NOMO-1 treated with dmso at 0.1 percent for 144 hours (cell line): ENCODE data around the gene CYTH3.
A peak's percentile ranks its signal among the peaks of the same experiment; 100 is the strongest.

Source experiments
- DNase-seq: peaks from one replicate; lab custom pipeline; 2025; ENCODE audit not compliant: unreplicated experiment; lab: John Stamatoyannopoulos, UW

Gene CYTH3

GRCh38 chr7:6258440-6259182 is 13.8 kb downstream of the CYTH3 start:
- DNase-seq = no peak

DNA sequence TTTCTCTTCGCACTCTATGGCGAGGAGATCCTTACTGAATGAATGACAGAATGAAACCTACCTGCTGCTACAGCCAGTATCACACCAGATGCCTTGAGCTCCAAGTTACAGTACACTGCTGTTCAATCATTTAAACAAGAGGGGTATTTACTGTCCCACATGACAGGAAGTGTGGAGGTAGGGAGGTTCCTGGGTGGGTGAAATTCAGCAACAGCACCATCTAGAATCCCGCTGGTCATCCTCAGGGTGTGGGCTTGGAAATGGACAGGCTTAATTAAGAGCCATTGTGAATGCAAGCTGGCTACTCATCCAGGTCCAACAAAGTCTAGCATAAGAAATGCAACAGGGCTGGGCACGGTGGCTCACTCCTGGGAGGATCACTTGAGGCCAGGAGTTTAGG is 14.7 kb downstream of the CYTH3 start:
- no peak for DNase-seq

DNA sequence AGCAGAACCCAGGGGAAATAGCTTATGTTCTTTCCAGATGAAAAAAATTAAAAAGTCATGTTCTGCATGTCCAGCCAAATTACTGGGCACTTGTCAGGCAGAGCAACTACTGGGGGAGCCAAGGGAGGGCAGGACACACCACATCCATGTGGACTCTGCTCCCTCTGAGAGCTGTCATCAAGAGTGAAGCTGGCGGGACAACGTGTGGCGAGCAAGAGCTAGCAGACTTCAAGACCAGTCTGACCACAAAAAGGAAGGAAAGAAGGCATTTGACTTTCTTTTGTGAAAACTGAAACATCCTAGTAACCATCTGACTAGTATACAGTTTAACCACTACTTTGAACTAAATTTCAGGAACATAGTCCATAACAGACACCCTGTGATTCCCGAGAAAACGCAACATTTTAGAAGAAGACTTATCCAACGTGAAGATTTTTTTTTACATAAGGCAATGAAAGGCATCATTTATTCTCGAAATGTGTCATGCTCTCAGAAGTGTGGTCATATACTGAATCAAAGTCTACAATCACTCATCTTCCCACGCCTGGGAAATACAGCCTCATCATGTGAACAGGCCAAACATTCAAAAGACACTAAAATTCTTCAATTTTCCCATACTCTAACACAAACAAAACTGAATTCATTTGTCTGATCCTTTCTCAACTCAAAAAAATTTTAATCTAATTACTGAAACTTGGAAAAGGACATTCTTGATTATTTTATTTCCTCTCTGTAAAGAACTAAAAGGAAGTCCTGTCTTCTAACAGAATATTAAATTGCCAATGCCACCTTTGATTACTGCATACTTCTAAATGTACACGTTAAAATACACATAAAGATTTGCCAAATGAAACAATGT is 15.5 kb downstream of the CYTH3 start:
- peak; percentile 32 for DNase-seq

DNA sequence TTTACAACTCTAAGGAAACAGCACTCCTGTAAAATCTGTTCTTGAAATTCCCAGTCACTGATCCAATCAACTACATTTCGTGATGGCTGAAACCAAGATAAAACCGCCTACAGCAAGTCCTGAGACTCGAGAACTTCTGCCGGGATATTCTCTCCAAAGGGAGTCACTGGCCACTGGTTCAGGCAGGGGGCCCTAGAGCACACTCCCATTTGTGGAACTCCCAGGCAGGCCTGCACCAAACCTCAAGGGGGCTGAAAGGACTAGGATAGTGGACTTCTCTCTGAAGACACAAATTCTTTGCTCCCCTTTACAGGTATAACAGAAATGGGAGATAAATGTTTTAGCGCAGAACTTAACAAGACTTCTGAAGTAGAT is 16.3 kb downstream of the CYTH3 start:
- no peak for DNase-seq

- no peak for DNase-seq
These were observed 17.6 kb downstream of the CYTH3 start for GRCh38 chr7:6254866-6255265.

DNA sequence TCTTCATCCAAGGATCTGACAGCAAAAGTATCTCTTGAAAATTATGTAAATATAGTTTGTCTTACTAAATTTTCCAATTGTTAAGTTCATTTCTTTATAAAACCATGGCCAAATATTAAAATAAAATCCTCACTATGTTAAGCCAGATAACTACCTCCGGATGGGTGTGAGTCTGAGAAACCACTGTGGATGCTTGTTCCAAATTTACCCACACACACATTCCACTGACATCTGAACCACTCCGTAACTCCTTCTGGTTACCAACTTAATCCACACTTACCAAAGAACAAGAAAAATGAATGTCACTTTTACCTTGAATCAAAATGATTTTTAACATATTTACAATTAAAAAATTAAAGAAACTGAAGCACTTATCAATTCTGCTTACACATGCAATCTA is 19.7 kb downstream of the CYTH3 start:
- no peak for DNase-seq

DNA sequence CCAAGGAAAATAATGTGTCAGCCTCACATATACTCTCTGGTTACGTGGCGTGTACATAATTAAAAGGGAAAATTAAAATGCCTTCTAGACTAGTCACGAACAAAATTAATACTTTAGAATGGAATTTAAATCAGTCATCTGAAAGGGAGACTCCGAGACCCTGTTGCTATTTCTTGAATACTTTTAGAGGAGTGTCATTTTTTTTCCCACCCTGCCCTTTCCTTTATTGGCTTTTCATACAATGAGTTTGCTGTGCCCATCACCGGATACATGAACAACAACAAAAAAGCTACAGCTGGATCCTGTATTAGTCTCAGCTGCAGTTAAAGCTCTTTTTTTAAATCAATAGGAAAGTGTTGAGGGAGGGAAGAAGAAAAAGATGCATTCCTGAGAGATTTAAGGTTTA is 20.1 kb downstream of the CYTH3 start:
- no peak for DNase-seq

DNA sequence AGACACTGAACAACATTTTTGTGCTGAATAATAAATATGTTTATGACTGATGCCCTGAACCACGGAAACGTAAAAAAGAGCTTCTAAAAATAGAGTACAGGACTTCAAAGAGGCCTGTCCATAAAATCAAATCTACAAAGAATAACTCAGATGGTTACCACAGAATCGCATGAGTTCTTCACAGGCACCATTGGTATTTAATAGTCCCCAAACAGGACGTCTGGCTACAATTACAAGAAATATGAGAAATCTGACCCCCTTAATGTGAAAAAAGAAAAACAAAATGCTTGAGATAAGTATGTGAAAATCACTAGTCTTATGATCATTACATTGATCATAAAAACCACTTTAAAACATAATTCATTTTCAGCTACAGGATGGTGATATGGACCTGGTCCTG is 20.8 kb downstream of the CYTH3 start:
- DNase-seq = no peak

DNA sequence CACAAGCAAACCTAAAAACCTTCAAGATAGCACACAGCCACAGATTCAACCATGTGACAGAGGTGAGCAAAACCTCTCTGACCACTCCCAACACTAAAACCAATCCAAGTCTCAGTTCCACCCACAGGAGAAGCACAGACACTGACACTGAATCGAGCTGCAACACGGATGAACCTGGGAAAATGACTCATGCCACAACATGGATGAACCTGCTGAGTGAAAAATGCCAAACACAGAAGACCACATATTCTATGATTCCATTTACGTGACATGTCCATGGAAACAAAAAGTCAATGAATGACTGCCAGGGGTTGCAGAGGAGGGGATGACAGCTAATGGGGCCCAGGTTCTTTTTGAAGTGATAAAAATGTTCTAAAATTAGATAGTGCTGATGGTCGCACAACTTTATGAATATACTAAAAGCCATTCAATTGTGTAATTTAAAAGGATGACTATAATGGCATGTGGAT is 22.0 kb downstream of the CYTH3 start:
- DNase-seq = no peak

DNA sequence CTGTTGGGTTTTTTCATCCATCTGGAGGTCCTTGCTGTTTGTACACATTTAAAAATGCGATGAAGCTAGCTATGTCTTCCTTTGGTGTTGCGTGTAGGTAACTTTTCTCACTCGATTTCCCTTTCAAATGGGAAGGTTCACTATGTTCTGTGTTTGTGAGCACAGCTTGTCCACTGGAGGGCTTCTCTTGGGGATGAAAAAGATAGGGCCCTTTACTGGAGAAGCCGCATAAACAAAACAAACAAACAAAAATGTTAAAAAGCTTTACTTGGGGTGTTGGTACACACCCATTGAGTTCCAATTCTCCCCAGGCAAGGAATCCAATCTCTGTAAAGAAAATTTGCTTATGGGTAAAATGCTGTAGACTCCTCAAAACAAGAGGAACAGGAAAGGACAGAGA is 23.4 kb downstream of the CYTH3 start:
- DNase-seq = no peak

GRCh38 chr7:6248581-6248980 is 23.8 kb downstream of the CYTH3 start:
- no peak for DNase-seq

GRCh38 chr7:6246251-6246917 is 26.0 kb downstream of the CYTH3 start:
- no peak for DNase-seq

DNA sequence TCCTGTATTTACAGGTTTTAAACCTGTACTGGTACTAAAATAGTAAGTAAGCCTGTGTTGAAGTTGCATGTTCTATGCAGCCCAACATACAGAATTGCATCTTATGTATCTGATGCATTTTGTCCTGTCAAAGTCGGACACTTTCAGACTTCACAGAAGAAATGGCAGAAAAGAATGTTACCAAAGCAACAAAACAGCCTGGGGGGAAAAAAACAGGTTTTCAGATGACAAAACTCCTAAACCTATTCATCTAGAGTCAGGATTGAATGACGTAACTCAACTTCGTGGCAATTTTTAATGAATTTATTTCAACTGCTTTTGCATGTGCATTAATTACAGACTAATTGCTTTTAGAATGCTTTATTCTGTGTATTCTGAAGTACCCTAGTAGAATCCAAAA is 28.4 kb downstream of the CYTH3 start:
- DNase-seq = no peak

DNA sequence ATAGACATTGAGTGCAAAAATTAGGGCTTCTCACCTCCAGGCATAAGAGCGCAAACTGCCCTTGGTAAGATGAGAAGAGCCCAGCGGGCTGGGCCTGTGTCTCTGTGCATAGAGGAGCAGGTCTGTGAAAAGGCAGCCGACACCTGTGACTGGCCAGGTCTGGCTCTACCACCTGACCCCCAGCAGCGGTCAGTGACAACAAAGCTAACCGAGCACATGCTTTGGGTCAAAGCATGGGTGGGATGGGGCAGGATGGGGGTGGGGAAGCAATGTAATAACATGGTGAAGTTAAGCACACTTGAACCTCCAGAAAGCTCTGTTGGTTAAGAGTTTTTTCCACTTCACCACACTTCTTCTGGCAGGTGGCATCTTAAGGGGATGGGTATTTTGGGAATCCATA is 29.3 kb downstream of the CYTH3 start:
- no peak for DNase-seq

DNA sequence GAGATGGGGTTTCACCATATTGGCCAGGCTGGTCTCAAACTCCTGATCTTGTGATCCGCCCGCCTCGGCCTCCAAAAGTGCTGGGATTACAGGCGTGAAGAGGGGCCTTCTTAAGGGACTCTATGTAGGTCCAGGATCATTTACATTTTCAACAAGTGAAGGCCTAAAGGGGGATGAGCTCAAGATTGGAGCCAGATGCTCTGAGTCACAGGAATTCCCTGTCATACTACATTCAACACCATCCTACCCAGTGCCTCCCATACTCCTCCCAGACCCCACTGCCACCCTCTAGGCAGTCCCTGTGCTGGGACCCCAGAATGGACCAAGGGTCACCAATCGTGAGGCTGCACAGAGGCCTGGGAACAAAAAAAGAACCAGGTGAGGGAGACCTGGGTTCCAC is 29.9 kb downstream of the CYTH3 start:
- no peak for DNase-seq

- no peak for DNase-seq
These were observed 30.8 kb downstream of the CYTH3 start for GRCh38 chr7:6241607-6241973.

DNA sequence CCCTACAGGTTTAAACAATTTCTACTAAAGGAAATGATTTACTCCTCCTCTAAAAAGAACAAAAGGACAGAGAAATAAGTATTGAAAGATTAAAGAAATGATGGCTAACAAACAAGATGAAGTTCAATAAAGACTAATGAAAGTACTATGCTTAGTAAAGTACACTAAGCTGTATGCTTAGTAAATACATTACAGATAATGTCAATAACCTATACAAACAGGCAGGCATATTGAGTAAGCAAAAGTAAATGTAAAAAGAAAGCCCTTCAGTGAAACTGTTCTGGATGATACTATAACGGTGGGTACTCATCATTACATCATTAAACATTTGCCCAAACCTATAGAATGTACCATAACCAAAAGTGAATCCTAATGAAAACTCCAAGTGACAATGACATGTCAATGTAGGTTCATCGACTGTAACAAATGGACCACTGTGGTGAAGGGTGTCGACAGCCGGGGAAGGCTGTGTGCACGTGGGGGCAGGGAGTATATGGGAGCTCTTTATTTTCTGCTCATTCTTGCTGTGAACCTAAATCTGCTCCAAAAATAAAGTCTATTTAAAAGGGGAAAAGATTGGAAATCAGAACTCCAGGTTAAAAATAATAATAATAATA is 34.0 kb downstream of the CYTH3 start:
- no peak for DNase-seq

GRCh38 chr7:6237730-6238129 is 34.7 kb downstream of the CYTH3 start:
- DNase-seq = no peak

GRCh38 chr7:6237011-6237410 is 35.4 kb downstream of the CYTH3 start:
- no peak for DNase-seq

DNA sequence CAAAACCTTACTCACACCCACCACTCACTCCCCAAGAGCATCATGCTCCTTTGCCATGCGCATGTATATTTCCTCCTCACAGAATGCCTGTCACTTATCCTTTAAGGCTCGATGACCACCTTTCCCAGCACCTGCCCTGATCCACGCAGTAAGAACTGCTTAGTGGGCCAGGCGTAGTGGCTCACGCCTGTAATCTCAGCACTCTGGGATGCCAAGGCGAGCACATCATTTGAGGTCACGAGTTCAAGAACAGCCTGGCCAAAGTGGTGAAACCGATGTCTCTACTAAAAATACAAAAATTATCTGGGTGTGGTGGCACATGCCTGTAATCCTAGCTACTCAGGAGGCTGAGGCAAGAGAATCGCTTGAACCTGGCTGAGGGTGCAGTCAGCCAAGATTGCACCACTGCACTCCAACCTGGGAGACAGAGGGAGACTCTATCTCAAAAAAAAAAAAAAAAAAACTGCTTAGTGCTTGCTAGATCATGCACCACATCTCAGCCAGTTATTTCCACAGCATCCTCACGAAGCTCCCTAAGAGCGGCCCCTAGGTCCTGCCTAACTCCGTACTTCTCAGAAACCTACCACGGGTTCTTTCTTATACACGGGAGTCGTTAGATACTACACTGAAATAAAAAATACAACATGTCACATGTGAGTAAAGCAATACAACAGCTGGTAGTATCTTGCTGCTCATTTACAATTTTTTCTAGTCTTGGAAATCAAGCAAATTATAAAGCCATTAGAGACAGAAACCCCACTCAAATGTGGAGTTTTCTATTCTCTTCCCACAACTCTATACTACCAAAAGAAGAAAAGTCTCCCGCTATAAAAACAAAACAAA is 37.2 kb downstream of the CYTH3 start:
- DNase-seq = no peak

GRCh38 chr7:6234384-6234783 is 38.0 kb downstream of the CYTH3 start:
- DNase-seq = no peak
